Activated CD4-positive, alpha-beta T cell treated with anti-CD3 and anti-CD28 coated beads for 36 hours (primary cell): ENCODE data around the gene PRSS12. TPM values are rescaled to one million over a fixed set of nuclear protein-coding genes. Genes with fewer than 3 reads are reported as not detected.
"Not testable (repeated sequence)": the region's sequence is repeated elsewhere in the genome, so short reads cannot be mapped to it uniquely, and the experiment has no call there.

ENCODE experiments used
- ATAC-seq: fragments of 200-7000 bp; cut with Tn5 transposase; one replicate; pipeline ENCODE4 v1.10.0; 2021; ENCODE audit warnings: mild to moderate bottlenecking, moderate library complexity
- CTCF ChIA-PET: fragments of 350-600 bp; sonication (Branson Sonifier 250); formaldehyde crosslinking; loops from one replicate; lab custom pipeline; 2021; ENCODE audit warnings: antibody characterized with exemption; lab: Charles Lee
- POLR2A ChIA-PET: fragments of 350-600 bp; sonication (Branson Sonifier 250); formaldehyde crosslinking; loops from one replicate; lab custom pipeline; 2021; ENCODE audit warnings: antibody characterized with exemption, inconsistent platforms; lab: Charles Lee
- DNase-seq: peaks from one replicate; pipeline ENCODE4 v3.0.0-alpha.2; 2020
- H3K27ac Mint-ChIP-seq: one replicate; pipeline ENCODE4 v1.8.0; 2021; ENCODE audit warnings: mixed read lengths
- H3K27me3 Mint-ChIP-seq: one replicate; pipeline ENCODE4 v1.8.0; 2021; ENCODE audit warnings: mixed read lengths
- H3K36me3 Mint-ChIP-seq: one replicate; pipeline ENCODE4 v1.8.0; 2021; ENCODE audit warnings: low read depth, mixed read lengths
- H3K4me1 Mint-ChIP-seq: one replicate; pipeline ENCODE4 v1.8.0; 2021; ENCODE audit warnings: mixed read lengths
- H3K4me3 Mint-ChIP-seq: one replicate; pipeline ENCODE4 v1.8.0; 2021; ENCODE audit warnings: mild to moderate bottlenecking, moderate library complexity, mixed read lengths
- H3K9me3 Mint-ChIP-seq: one replicate; pipeline ENCODE4 v1.8.0; 2021; ENCODE audit warnings: low read depth, mixed read lengths
- intact Hi-C, 2 experiments: fragments of 100-400 bp; cut with DNase I in 1 of 2; cut with micrococcal nuclease in 1 of 2; formaldehyde crosslinking; loops; one replicate each; pipeline versions ENCODE4 v1.14.2 to v1.15.1; 2022 to 2024; cut with DNase I, micrococcal nuclease
- total RNA-seq, 2 experiments: library from RNA; stranded (reverse); gene quantifications; one replicate each; pipeline ENCODE4 v1.2.3, GENCODE V29; 2021

The PRSS12 gene
- total RNA-seq, 2 experiments from 2014 or later, result not detected

DNA sequence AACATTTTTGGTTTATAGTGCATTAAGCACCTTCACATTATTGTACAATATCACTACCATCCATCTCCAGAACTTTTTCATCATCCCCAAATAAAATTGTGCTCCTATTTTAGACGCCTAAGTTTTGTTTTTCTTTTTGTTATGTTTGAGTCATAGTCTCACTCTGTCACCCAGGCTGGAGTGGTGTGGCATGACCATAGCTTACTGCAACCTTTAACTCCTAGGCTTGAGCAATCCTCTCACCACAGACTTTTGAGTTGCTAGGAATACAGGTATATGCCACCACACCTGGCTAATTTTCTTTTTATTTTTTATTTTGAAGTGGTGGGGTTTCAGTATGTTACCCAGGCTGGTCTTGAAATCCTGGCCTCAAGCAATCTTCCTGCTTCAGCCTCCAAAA, 33.9 kb downstream of the PRSS12 start:
- DNase-seq (no peak), ATAC-seq (no peak)
- ChIA-PET POLR2A (no interaction called here), CTCF (interaction anchor here (0.9 kb wide), 1 partner anchor 40 kb away, joined by 3 read pairs; no protein-coding TSS in a partner anchor)
- intact Hi-C loops, result no loop called here
- H3K9me3 Mint-ChIP-seq, result no peaks in the 10 kb centered on the region
- H3K36me3 Mint-ChIP-seq, result no peaks in the 10 kb centered on the region
- no peaks in the 10 kb centered on the region for H3K4me1 Mint-ChIP-seq
- peaks cover 19% of the 10 kb centered on the region for H3K27me3 Mint-ChIP-seq
- H3K4me3 Mint-ChIP-seq, result no peak overlapping the region
- no peak overlapping the region for H3K27ac Mint-ChIP-seq

DNA sequence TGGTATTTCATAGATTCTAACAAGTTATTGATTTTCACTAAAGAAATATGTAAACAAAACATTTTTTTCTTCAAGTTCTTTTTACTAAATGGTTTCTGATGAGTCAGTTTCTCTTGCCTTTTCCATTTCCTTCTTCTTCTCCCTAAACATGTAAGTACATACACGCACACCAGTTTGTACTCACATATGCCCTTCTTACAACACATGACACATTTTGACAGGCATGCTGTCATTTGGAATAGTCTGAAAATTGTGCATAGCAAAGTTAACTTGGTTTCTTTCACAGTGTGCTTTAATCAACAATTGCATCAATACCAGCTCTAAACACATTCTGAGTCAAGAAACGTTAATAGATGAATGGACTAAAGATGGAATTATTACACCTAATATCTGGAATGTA, 35.1 kb downstream of the PRSS12 start:
- ATAC-seq (no peak), DNase-seq (no peak)
- H3K36me3 Mint-ChIP-seq, result no peaks in the 10 kb centered on the region
- ChIA-PET POLR2A (no interaction called here), CTCF (interaction anchor here (0.9 kb wide), 2 partner anchors 20 to 42 kb away, joined by 3 read pairs; no protein-coding TSS in a partner anchor)
- no peak overlapping the region for H3K4me3 Mint-ChIP-seq
- H3K9me3 Mint-ChIP-seq, result no peaks in the 10 kb centered on the region
- H3K27me3 Mint-ChIP-seq, result peaks cover 14% of the 10 kb centered on the region
- intact Hi-C loops, result no loop called here
- no peaks in the 10 kb centered on the region for H3K4me1 Mint-ChIP-seq
- H3K27ac Mint-ChIP-seq, result no peak overlapping the region

DNA sequence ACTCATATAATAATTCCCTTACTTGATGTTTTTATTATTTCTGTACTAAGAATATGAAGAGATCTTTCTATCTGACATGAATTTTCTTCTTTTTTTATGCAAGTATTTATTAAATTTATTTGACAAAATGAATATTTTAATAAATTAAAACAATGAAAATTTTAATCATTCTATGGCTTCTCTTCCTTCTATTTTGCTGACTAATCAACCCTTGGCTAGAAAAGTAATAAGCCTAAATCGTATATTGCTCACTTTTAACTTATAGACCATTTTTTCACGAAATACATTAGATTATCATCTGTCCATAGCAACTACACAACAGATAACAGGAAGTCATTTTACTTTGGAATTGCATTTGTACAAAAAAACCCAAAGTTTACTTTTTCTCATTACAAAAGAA, 38.6 kb downstream of the PRSS12 start:
- no peak for ATAC-seq
- Mint-ChIP-seq H3K36me3 (no peaks in the 10 kb centered on the region), H3K4me1 (no peaks in the 10 kb centered on the region), H3K4me3 (no peak overlapping the region), H3K27me3 (peaks cover 12% of the 10 kb centered on the region), H3K9me3 (no peaks in the 10 kb centered on the region), H3K27ac (no peak overlapping the region)
- ChIA-PET CTCF (interaction anchor here (0.8 kb wide), 1 partner anchor 40 kb away, joined by 4 read pairs; no protein-coding TSS in a partner anchor), POLR2A (no interaction called here)
- DNase-seq, result no peak
- intact Hi-C loops, result no loop called here

DNA sequence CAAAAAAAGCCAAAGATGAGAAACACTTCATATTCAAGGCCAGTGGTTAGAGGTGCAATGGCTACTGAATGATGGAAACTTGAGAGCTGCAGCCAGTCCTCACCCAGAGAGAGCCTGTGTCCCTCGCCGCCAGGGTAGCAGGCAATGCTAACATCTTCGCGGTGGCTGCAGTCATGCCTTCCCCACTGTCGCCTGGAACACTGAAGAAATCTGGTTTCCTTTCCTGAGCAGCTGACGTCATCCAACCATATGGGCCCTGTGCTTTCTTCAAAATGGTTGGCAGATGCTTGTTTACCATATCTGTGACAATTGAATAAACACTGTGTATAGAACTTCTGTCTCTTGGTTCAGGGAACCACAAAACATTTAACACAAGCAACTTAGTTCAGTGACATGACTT, 39.7 kb downstream of the PRSS12 start:
- Mint-ChIP-seq H3K4me1 (no peaks in the 10 kb centered on the region), H3K4me3 (no peak overlapping the region), H3K27ac (no peak overlapping the region), H3K27me3 (peaks cover 5% of the 10 kb centered on the region), H3K9me3 (no peaks in the 10 kb centered on the region), H3K36me3 (no peaks in the 10 kb centered on the region)
- intact Hi-C loops, result no loop called here
- DNase-seq, result no peak
- ATAC-seq, result no peak
- CTCF ChIA-PET, result no interaction called here
- POLR2A ChIA-PET, result no interaction called here

DNA sequence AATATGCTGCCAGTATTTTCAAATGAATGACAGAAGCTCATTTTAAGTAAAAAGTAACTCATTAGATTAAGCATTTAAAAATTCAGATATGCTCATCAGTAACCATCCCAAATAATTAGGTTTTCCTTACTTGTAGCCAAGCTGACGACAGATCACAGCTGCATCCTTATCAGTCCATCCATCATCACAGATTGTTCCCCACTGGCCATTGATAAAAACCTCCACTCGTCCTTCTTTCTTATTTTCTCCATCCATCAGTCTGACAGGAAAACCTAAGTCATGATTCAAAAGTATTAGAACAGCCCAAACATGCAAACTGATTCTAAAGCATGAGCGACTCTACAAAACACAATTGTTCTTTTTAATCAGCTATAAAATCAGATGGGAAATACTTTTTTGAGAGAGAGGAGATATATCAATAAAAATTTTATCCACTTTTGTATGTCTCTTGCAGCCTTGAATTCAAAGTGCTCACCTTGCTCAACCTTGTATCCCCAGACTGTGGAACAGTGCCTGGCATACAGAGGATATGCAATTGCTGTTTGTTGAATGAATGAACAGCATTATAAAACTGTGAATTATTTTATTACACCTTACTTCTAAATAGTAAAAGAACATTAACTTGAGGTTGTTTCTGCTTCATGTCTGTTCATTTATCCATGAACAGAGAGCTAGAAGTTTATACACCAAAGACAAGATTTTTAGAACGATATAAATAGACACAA, 44.3 kb downstream of the PRSS12 start:
- POLR2A ChIA-PET, result no interaction called here
- Mint-ChIP-seq H3K4me3 (no peak overlapping the region), H3K27ac (no peak overlapping the region), H3K4me1 (no peaks in the 10 kb centered on the region), H3K9me3 (no peaks in the 10 kb centered on the region), H3K36me3 (no peaks in the 10 kb centered on the region), H3K27me3 (peaks cover 18% of the 10 kb centered on the region)
- CTCF ChIA-PET, result interaction anchor here (0.7 kb wide), 1 partner anchor 47 kb away, joined by 3 read pairs; no protein-coding TSS in a partner anchor
- intact Hi-C loops, result no loop called here
- DNase-seq (no peak), ATAC-seq (no peak)

DNA sequence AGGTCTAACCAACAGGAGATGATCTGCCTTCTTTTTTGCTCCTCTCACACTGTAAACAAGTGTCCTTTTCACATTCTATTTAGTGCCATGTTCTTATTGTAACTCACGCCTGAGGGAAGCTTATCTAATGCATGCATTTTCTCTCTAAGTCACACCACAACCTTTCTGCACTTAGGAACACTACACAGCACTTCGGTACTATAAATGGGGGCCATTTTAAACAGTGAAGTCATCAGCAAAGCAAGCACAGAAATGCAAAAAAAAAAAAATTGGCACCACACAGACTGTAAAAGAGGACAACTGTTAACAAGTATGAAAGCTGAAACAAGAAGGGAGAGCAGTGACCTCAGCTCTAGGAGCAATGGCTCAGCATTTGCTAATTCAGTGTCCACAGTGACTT, 45.2 kb downstream of the PRSS12 start:
- no peak for DNase-seq
- no peaks in the 10 kb centered on the region for H3K4me1 Mint-ChIP-seq

DNA sequence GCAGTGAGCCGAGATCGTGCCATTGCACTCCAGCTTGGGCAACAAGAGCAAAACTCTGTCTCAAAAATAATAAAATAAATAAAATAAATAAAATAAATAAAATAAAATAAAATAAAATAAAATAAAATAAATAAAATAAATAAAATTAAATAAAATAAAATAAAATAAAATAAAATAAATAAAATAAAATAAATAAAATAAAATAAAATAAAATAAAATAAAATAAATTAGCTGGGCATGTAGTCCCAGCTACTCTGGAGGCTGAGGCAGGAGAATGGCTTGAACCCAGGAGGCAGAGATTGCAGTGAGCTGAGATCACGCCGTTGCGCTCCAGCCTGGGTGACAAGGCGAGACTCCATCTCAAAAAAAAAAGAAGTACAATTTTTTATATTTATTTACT, 53.2 kb downstream of the PRSS12 start:
- intact Hi-C loops, H3K27me3 Mint-ChIP-seq: not testable (repeated sequence)

More for the DNA sequence above, 45.2 kb downstream of the PRSS12 start:
- no peak for ATAC-seq
- ChIA-PET POLR2A (no interaction called here), CTCF (no interaction called here)
- no peak overlapping the region for H3K4me3 Mint-ChIP-seq
- H3K9me3 Mint-ChIP-seq, result no peaks in the 10 kb centered on the region
- no peak overlapping the region for H3K27ac Mint-ChIP-seq
- peaks cover 18% of the 10 kb centered on the region for H3K27me3 Mint-ChIP-seq
- H3K36me3 Mint-ChIP-seq, result no peaks in the 10 kb centered on the region
- intact Hi-C loops, result no loop called here

DNA sequence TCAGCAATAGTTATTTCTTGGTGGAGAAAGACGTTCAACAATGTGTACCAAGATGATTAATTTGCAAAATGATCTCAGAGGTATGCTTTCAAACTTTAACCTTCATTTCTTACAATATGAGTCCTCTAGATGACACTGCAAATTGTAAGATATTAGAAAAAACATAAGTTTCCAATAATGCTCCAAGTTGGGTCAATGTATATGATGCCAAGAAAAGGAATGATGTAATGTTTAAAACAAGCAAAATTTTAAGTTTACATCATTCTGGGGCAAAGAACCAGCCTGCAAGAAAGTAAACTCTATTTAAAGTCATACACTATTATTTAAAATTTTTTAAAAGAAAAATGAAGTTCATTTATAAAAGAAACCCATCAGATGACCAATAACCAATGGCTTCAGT, 56.1 kb downstream of the PRSS12 start:
- H3K9me3 Mint-ChIP-seq, result no peaks in the 10 kb centered on the region
- intact Hi-C loops, result no loop called here
- peaks cover 2% of the 10 kb centered on the region for H3K27me3 Mint-ChIP-seq
- ATAC-seq (no peak), DNase-seq (no peak)
- ChIA-PET CTCF (no interaction called here), POLR2A (no interaction called here)
- H3K36me3 Mint-ChIP-seq, result peaks cover 2% of the 10 kb centered on the region
- H3K4me1 Mint-ChIP-seq, result no peaks in the 10 kb centered on the region
- no peak overlapping the region for H3K27ac Mint-ChIP-seq
- H3K4me3 Mint-ChIP-seq, result no peak overlapping the region

More for the DNA sequence above, 53.2 kb downstream of the PRSS12 start:
- POLR2A ChIA-PET, H3K4me3 Mint-ChIP-seq, H3K9me3 Mint-ChIP-seq, ATAC-seq, H3K27ac Mint-ChIP-seq, CTCF ChIA-PET, DNase-seq, H3K4me1 Mint-ChIP-seq, H3K36me3 Mint-ChIP-seq: not testable (repeated sequence)

DNA sequence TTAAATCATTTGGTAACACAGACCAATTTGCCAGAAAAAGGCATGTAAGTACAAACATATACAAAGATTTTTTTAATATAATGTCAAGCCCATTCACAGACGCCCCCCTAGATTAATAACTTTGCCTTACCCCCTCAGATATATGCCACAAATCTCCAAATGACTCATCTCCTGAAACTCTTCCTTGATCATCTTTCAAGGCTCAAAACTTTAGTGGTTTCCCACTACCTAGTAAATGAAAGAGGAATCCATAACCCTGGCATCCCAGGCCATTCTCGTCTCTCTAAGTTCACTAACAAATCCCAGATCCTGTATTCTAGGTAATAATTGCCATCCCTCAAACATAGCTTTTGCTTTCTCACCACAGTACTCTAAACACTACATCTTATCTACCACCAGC, 61.9 kb downstream of the PRSS12 start:
- H3K9me3 Mint-ChIP-seq, result no peaks in the 10 kb centered on the region
- intact Hi-C loops, result no loop called here
- peaks cover 2% of the 10 kb centered on the region for H3K36me3 Mint-ChIP-seq
- CTCF ChIA-PET, result no interaction called here
- H3K27me3 Mint-ChIP-seq, result no peaks in the 10 kb centered on the region
- ATAC-seq (no peak), DNase-seq (no peak)
- peak overlapping the region; percentile 34 for H3K27ac Mint-ChIP-seq
- no peak overlapping the region for H3K4me3 Mint-ChIP-seq
- POLR2A ChIA-PET, result no interaction called here
- H3K4me1 Mint-ChIP-seq, result peaks cover 3% of the 10 kb centered on the region

DNA sequence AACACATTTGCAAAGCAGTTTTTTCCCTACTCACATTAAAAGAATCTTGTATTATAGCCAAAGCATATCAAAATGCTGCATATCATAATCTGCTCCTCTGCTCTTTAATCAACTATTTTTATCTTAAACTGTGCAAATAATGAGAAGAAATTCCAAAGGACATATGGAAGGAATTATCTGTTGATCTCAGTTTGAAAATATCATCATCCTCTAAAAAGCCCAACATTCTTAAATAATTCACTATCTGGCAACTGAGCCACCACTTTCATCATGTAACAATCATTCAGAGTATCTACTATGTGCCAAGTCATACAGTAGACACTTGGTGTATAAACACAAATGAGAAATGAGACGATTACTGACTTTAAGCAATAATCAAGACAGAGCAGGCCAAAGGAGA, 63.0 kb downstream of the PRSS12 start:
- no peak for DNase-seq
- Mint-ChIP-seq H3K4me1 (peaks cover 3% of the 10 kb centered on the region), H3K27me3 (no peaks in the 10 kb centered on the region), H3K9me3 (no peaks in the 10 kb centered on the region), H3K4me3 (no peak overlapping the region), H3K27ac (no peak overlapping the region), H3K36me3 (peaks cover 2% of the 10 kb centered on the region)
- intact Hi-C loops, result no loop called here
- no peak for ATAC-seq
- CTCF ChIA-PET, result interaction anchor here (0.7 kb wide), 1 partner anchor 12 kb away, joined by 3 read pairs; no protein-coding TSS in a partner anchor
- POLR2A ChIA-PET, result no interaction called here

DNA sequence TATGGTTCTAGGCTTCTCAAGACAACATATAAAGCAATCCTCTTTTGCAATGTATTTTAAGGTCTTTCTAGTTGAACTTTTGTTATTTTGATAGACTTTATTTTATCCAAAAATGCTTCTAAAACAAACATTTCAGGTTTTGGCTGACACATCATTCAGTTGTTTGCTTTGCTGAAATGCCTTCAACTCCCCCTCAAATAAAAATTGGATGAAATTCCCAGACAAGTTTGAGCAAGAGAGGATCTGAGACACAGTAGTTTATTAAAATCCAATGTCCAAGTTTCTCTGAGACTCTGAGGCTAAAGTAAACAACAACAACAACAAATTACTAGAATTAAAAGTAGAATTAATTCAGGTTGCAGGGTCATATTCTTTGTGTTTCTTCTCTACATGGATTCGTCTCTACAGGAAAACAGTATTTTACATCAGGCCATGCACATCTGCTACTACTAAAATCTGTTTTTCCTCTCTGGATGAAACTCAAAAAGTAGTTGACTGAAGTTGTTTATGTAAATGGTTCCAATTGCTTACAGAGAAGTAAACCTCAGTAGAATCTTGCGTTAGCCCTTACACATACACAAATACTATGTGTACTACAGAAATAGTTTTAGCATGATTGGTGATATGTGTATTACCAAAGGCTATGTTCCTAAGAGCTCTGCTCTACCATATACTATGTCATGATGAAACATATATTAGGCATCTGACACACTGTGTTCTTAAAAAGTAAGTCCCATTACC, 64.9 kb downstream of the PRSS12 start:
- no peaks in the 10 kb centered on the region for H3K27me3 Mint-ChIP-seq
- no peak overlapping the region for H3K4me3 Mint-ChIP-seq
- intact Hi-C loops, result no loop called here
- H3K27ac Mint-ChIP-seq, result no peak overlapping the region
- ChIA-PET CTCF (no interaction called here), POLR2A (no interaction called here)
- H3K4me1 Mint-ChIP-seq, result peaks cover 6% of the 10 kb centered on the region
- peaks cover 5% of the 10 kb centered on the region for H3K36me3 Mint-ChIP-seq
- DNase-seq, result no peak
- H3K9me3 Mint-ChIP-seq, result no peaks in the 10 kb centered on the region
- ATAC-seq, result no peak

DNA sequence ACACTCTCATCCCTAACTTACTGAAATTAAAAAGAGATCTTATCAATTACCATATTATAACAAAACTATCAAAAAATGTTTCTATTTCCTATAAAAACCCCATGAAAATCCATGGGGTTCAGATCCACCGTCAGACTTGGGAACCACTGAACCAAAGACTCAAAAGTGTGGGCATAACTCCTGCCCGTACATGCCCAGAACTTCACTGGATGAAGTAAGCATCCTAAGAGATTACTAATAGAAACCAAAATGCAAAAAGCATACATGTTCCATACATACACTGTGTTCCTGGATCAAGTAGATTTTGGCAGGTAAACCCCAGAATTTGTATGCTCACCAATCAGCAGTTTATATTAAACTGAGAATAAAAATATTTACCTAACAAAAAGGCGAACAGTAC, 66.1 kb downstream of the PRSS12 start:
- DNase-seq (no peak), ATAC-seq (no peak)
- intact Hi-C loops, result no loop called here
- POLR2A ChIA-PET, result no interaction called here
- no peaks in the 10 kb centered on the region for H3K9me3 Mint-ChIP-seq
- no peak overlapping the region for H3K4me3 Mint-ChIP-seq
- no peak overlapping the region for H3K27ac Mint-ChIP-seq
- peaks cover 15% of the 10 kb centered on the region for H3K36me3 Mint-ChIP-seq
- H3K27me3 Mint-ChIP-seq, result no peaks in the 10 kb centered on the region
- CTCF ChIA-PET, result no interaction called here
- H3K4me1 Mint-ChIP-seq, result peaks cover 15% of the 10 kb centered on the region
